Panc1 (cell line): ENCODE data around the gene H2AZ2. TPM values are rescaled to one million over a fixed set of nuclear protein-coding genes. Genes with fewer than 3 reads are reported as not detected.
"Not testable (repeated sequence)": the region's sequence is repeated elsewhere in the genome, so short reads cannot be mapped to it uniquely, and the experiment has no call there.

Experiments
- ATAC-seq: fragments of 200-7000 bp; cut with Tn5 transposase; 2 replicates; pipeline ENCODE4 v1.9.1; 2020; ENCODE audit warnings: mild to moderate bottlenecking, moderate library complexity
- BruUV-seq: library from RNA; stranded (reverse); fragments of 400-500 nt; replicated peaks from 2 replicates; lab custom pipeline; 2021; lab: Mats Ljungman, UMichigan
- CTCF ChIA-PET: fragments of 300-600 bp; sonication (Branson Sonifier 250); formaldehyde crosslinking; loops from one replicate; lab custom pipeline; 2022; ENCODE audit warnings: antibody characterized with exemption; lab: Charles Lee
- POLR2A ChIA-PET: fragments of 300-600 bp; sonication (Branson Sonifier 250); formaldehyde crosslinking; loops from one replicate; lab custom pipeline; 2022; ENCODE audit warnings: antibody characterized with exemption; lab: Charles Lee
- DNase-seq: peaks from one replicate; pipeline ENCODE4 v3.0.0-alpha.2; 2010; ENCODE audit warnings: low read depth, low spot score
- H3K27ac ChIP-seq: 2 replicates; pipeline ENCODE4 v1.5.1; 2011; ENCODE audit warnings: mild to moderate bottlenecking, low read length, inconsistent platforms
- H3K27me3 ChIP-seq: fragments of 200-500 bp; sonication (Bioruptor generic); 2 replicates; pipeline ENCODE4 v1.6.0; 2014; ENCODE audit warnings: low read length, inconsistent platforms; ENCODE audit not compliant: control insufficient read depth, insufficient read depth
- H3K36me3 ChIP-seq: fragments of 200-500 bp; sonication (Bioruptor generic); 2 replicates; pipeline ENCODE4 v1.5.1; 2014; ENCODE audit warnings: inconsistent platforms, mild to moderate bottlenecking, low read length, moderate library complexity; ENCODE audit not compliant: control insufficient read depth, insufficient read depth
- H3K4me1 ChIP-seq: 2 replicates; pipeline ENCODE4 v1.5.1; 2011; ENCODE audit warnings: inconsistent platforms, mild to moderate bottlenecking, low read length, moderate library complexity; ENCODE audit not compliant: control insufficient read depth, insufficient read depth
- H3K4me3 ChIP-seq, 2 experiments: 2 replicates each; pipeline ENCODE4 v1.5.1; 2011 to 2012; ENCODE audit warnings: low read depth in 2 of 2, low read length in 2 of 2, mild to moderate bottlenecking in 2 of 2, inconsistent platforms in 1 of 2, moderate library complexity in 1 of 2
- H3K9me3 ChIP-seq: fragments of 200-500 bp; sonication (Bioruptor generic); 2 replicates; pipeline ENCODE4 v1.5.1; 2014; ENCODE audit warnings: low read depth, mild to moderate bottlenecking, inconsistent platforms, low read length, moderate library complexity; ENCODE audit not compliant: control insufficient read depth, insufficient read depth
- POLR2AphosphoS5 ChIP-seq: IDR thresholded peaks from 2 replicates; pipeline ENCODE4 v1.6.1; 2012; ENCODE audit warnings: mild to moderate bottlenecking, low read depth, low read length, moderate library complexity
- SIN3A ChIP-seq: IDR thresholded peaks from 2 replicates; pipeline ENCODE4 v1.6.1; 2012; ENCODE audit warnings: low read depth, mild to moderate bottlenecking, low read length, moderate library complexity, borderline replicate concordance; ENCODE audit not compliant: insufficient read depth
- TCF7L2 ChIP-seq: IDR thresholded peaks from 2 replicates; pipeline ENCODE4 v1.6.1; 2011; ENCODE audit warnings: mild to moderate bottlenecking, low read depth, low read length, inconsistent platforms
- in situ Hi-C: cut with HindIII; loops from 2 replicates; pipeline ENCODE4 v1.10.0; 2016; ENCODE audit warnings: low sequenced_read_pairs, low pct_unique_long_range_greater_than_20kb
- intact Hi-C: fragments of 100-400 bp; cut with micrococcal nuclease; formaldehyde crosslinking; loops from one replicate; pipeline ENCODE4 v1.10.0; 2022; ENCODE audit not compliant: unreplicated experiment
- total RNA-seq: library from RNA; stranded (reverse); gene quantifications from one replicate; pipeline ENCODE4 v1.2.1, GENCODE V29; 2021; ENCODE audit not compliant: unreplicated experiment
- TF ChIP-seq, protein P1 (sequence below), 2 experiments: IDR thresholded peaks; 2 replicates each; pipeline ENCODE4 v1.6.1; 2011 to 2012; ENCODE audit warnings: low read depth in 2 of 2, control low read depth in 1 of 2, low read length in 1 of 2, mild to moderate bottlenecking in 1 of 2, moderate library complexity in 1 of 2; ENCODE audit not compliant: insufficient read depth in 1 of 2
- TF ChIP-seq, protein P2 (sequence below): fragments of 450-650 bp; IDR thresholded peaks from 2 replicates; pipeline ENCODE4 v1.5.1; 2017; ENCODE audit warnings: mild to moderate bottlenecking

The H2AZ2 gene
- total RNA-seq, 1 experiment from 2014 or later = 319 TPM

DNA sequence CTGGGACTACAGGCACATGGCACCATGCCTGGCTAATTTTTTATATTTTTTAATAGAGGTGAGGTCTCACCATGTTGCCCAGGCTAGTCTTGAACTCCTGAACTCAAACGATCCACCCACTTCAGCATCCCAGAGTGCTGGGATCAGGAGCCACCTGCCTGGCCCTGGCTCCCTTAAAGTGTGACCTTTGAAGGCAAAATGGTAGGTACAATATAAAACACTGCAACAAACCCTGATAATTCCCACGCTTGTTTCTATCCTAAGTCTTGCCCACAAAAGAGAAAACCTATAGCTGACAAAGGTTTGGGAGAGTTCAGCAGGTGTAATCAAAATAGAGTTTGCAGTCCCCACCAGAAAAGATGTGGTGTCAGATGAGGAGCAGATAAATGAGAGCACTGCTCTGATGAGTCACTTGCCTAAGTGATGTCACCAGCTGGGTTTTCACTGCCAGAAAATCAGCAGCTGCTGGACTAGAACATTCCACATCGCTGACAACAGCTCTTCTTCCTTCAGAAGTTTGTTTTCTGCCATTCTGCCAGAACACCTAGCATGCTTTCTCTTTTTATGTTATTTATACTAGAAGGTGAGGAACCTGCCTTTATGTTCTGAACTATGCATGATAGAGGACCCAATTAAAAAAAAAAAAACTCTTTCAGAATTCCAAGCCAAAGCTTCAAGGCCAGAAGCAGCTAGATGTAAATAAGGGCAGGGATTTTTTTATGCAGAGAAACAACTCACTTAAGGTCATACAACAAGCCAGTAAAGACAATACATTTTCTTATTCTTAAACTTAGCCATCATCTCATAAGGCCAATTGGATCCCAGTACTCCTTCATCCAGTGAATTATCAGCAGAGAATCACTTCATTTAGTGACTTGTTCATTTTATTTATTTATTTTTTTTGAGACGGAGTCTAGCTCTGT lies 19.4 kb upstream of the H2AZ2 start:
- no peaks in the 10 kb centered on the region for H3K36me3 ChIP-seq
- no peak overlapping the region for H3K27ac ChIP-seq
- POLR2A ChIA-PET = no interaction called here
- DNase-seq = peak; percentile 75
- no peak for TF ChIP-seq TCF7L2
- no peak for TF ChIP-seq SIN3A
- TF ChIP-seq, protein P1, sequence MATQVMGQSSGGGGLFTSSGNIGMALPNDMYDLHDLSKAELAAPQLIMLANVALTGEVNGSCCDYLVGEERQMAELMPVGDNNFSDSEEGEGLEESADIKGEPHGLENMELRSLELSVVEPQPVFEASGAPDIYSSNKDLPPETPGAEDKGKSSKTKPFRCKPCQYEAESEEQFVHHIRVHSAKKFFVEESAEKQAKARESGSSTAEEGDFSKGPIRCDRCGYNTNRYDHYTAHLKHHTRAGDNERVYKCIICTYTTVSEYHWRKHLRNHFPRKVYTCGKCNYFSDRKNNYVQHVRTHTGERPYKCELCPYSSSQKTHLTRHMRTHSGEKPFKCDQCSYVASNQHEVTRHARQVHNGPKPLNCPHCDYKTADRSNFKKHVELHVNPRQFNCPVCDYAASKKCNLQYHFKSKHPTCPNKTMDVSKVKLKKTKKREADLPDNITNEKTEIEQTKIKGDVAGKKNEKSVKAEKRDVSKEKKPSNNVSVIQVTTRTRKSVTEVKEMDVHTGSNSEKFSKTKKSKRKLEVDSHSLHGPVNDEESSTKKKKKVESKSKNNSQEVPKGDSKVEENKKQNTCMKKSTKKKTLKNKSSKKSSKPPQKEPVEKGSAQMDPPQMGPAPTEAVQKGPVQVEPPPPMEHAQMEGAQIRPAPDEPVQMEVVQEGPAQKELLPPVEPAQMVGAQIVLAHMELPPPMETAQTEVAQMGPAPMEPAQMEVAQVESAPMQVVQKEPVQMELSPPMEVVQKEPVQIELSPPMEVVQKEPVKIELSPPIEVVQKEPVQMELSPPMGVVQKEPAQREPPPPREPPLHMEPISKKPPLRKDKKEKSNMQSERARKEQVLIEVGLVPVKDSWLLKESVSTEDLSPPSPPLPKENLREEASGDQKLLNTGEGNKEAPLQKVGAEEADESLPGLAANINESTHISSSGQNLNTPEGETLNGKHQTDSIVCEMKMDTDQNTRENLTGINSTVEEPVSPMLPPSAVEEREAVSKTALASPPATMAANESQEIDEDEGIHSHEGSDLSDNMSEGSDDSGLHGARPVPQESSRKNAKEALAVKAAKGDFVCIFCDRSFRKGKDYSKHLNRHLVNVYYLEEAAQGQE (IDR thresholded peaks at IDR 0.05; ENCODE audit: insufficient read depth in 1 of 2, low read depth in 2 of 2, low read length in 1 of 2) = no peak
- TF ChIP-seq, protein P2, sequence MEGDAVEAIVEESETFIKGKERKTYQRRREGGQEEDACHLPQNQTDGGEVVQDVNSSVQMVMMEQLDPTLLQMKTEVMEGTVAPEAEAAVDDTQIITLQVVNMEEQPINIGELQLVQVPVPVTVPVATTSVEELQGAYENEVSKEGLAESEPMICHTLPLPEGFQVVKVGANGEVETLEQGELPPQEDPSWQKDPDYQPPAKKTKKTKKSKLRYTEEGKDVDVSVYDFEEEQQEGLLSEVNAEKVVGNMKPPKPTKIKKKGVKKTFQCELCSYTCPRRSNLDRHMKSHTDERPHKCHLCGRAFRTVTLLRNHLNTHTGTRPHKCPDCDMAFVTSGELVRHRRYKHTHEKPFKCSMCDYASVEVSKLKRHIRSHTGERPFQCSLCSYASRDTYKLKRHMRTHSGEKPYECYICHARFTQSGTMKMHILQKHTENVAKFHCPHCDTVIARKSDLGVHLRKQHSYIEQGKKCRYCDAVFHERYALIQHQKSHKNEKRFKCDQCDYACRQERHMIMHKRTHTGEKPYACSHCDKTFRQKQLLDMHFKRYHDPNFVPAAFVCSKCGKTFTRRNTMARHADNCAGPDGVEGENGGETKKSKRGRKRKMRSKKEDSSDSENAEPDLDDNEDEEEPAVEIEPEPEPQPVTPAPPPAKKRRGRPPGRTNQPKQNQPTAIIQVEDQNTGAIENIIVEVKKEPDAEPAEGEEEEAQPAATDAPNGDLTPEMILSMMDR = no peak
- TF ChIP-seq POLR2AphosphoS5 = no peak
- ATAC-seq = peak; percentile 82
- intact Hi-C loops = no loop called here
- no peaks in the 10 kb centered on the region for H3K27me3 ChIP-seq
- CTCF ChIA-PET = interaction anchor here (0.7 kb wide), 1 partner anchor 187 kb away, joined by 4 read pairs; no protein-coding TSS in a partner anchor
- no peaks in the 10 kb centered on the region for H3K9me3 ChIP-seq
- BruUV-seq = no TSS peak
- H3K4me1 ChIP-seq = no peaks in the 10 kb centered on the region
- no peak overlapping the region for H3K4me3 ChIP-seq
- in situ Hi-C loops = no loop called here

DNA sequence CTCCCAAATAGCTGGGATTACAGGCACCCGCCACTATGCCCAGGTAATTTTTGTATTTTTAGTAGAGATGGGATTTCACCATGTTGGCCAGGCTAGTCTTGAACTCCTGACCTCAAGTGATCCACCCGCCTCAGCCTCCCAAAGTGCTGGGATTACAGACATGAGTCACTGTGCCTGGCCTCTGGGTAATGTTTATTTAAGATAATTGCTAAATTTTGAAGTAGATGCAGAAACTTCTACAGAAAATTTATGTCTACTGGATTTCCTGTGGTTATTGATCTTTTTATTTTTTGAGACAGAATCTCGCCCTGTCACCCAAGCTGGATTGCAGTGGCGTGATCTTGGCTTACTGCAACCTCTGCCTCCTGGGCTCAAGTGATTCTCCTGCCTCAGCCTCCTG lies 14.1 kb upstream of the H2AZ2 start:
- H3K4me3 ChIP-seq, in situ Hi-C loops, DNase-seq, intact Hi-C loops, H3K27ac ChIP-seq, ATAC-seq, H3K4me1 ChIP-seq, H3K27me3 ChIP-seq, H3K9me3 ChIP-seq, BruUV-seq, CTCF ChIA-PET, H3K36me3 ChIP-seq: not testable (repeated sequence)
- POLR2A ChIA-PET = interaction anchor here (0.6 kb wide), 1 partner anchor 540 kb away, joined by 3 read pairs; no protein-coding TSS in a partner anchor

DNA sequence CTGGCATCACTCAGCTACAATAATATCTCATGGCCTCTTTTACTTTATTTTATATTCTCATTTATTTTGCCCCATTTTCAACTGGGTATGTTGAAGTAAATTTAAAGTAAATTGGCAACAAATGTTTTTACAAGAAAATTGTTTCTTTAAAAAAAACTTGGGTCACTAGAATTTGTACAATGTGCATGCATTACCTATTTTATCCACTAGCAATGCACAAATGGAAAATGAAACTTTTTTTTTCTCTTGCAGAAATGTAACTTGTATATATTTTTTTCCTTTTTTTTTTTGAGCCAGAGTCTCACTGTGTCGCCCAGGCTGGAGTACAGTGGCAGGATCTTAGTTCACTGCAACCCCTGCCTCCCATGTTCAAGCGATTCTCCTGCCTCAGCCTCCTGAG lies 10.3 kb upstream of the H2AZ2 start:
- no peak overlapping the region for H3K4me3 ChIP-seq
- no peaks in the 10 kb centered on the region for H3K9me3 ChIP-seq
- ATAC-seq (no peak), DNase-seq (no peak)
- POLR2A ChIA-PET = interaction anchor here (0.6 to 0.7 kb wide), 2 partner anchors 12 to 250 kb away, joined by 3 to 4 read pairs; no protein-coding TSS in a partner anchor
- no peak overlapping the region for H3K27ac ChIP-seq
- in situ Hi-C loops (no loop called here), intact Hi-C loops (loop anchor here (5.0 kb wide), 1 partner anchor 104 kb away; no protein-coding TSS in a partner anchor)
- TF ChIP-seq TCF7L2 = no peak
- TF ChIP-seq POLR2AphosphoS5 = no peak
- TF ChIP-seq, protein P1 (IDR thresholded peaks at IDR 0.05; ENCODE audit: insufficient read depth in 1 of 2, low read depth in 2 of 2, low read length in 1 of 2) = no peak
- TF ChIP-seq, protein P2 = no peak
- no peaks in the 10 kb centered on the region for H3K4me1 ChIP-seq
- BruUV-seq = no TSS peak
- CTCF ChIA-PET = interaction anchor here (0.6 to 1.8 kb wide), 3 partner anchors 11 to 278 kb away, joined by 4 to 11 read pairs (median 5); partner anchors contain the start of gene H2AZ2
- H3K27me3 ChIP-seq = no peaks in the 10 kb centered on the region
- no peaks in the 10 kb centered on the region for H3K36me3 ChIP-seq
